Measurements from ENCODE around the gene NT5DC3. TPM values are rescaled to one million over a fixed set of nuclear protein-coding genes. Genes with fewer than 3 reads are reported as not detected.
A peak's percentile ranks its signal among the peaks of the same experiment; 100 is the strongest.

Gene NT5DC3
- total and polyA plus RNA-seq, 9 of the 15 experiments (the other 6 are each of a cell fraction or from before 2014, with no cell fraction given) = 6.3 to 33.5 (median 24.5) TPM

DNA sequence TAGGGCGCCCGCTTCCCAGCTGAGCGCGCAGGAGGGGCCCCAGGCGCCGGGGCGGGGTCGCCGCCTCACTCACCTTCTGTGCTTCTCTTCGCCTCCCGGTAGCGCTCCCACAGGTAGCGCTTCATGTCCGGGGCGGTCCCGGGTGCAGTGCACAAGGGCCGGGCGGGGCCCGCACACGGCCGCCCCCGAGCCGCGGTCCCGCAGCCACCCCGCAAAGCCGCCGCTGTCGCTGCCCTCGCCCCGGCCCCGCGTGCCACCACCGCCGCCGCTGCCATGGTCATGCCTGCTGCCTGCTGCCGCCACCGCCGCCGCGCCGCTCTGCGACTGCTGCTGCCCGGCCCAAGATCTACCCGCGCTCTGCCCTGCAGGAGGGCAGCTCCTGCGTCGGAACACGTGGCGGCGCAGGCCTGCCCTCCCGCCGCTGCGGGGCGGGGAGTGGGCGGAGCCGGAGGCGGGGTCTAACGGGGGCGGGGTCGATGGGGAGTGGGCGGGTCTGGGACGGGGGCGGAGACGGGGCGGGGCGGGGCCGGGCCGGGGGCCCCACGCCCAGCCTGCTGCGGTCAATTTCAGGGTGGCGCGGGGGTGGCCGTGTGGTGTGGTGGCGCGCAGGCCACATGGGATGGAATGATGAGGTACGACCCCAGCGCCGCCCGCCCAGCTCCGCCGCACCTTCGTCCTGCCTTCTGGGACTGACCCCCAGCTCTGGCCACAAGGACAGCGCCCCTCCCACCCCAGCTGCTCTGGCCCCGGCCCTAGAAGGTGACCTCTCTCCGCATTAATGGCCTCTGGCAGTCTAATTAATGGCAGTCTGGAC, at the start of gene NT5DC3 (continued):
- TF ChIP-seq, protein P1, sequence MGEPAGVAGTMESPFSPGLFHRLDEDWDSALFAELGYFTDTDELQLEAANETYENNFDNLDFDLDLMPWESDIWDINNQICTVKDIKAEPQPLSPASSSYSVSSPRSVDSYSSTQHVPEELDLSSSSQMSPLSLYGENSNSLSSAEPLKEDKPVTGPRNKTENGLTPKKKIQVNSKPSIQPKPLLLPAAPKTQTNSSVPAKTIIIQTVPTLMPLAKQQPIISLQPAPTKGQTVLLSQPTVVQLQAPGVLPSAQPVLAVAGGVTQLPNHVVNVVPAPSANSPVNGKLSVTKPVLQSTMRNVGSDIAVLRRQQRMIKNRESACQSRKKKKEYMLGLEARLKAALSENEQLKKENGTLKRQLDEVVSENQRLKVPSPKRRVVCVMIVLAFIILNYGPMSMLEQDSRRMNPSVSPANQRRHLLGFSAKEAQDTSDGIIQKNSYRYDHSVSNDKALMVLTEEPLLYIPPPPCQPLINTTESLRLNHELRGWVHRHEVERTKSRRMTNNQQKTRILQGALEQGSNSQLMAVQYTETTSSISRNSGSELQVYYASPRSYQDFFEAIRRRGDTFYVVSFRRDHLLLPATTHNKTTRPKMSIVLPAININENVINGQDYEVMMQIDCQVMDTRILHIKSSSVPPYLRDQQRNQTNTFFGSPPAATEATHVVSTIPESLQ (CRISPR knock-in tag; IDR thresholded peaks at IDR 0.05) = no peak
- no peak for TF ChIP-seq ZNF830 (CRISPR knock-in tag; IDR thresholded peaks at IDR 0.05)
- TF ChIP-seq SIRT6 (IDR thresholded peaks at IDR 0.05; ENCODE audit: low read depth, low read length) = no peak
- TF ChIP-seq PPARD (CRISPR knock-in tag; IDR thresholded peaks at IDR 0.05) = no peak
- TF ChIP-seq, protein P2, sequence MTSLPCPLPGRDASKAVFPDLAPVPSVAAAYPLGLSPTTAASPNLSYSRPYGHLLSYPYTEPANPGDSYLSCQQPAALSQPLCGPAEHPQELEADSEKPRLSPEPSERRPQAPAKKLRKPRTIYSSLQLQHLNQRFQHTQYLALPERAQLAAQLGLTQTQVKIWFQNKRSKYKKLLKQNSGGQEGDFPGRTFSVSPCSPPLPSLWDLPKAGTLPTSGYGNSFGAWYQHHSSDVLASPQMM (CRISPR knock-in tag; IDR thresholded peaks at IDR 0.05) = no peak
- TF ChIP-seq, protein P3, sequence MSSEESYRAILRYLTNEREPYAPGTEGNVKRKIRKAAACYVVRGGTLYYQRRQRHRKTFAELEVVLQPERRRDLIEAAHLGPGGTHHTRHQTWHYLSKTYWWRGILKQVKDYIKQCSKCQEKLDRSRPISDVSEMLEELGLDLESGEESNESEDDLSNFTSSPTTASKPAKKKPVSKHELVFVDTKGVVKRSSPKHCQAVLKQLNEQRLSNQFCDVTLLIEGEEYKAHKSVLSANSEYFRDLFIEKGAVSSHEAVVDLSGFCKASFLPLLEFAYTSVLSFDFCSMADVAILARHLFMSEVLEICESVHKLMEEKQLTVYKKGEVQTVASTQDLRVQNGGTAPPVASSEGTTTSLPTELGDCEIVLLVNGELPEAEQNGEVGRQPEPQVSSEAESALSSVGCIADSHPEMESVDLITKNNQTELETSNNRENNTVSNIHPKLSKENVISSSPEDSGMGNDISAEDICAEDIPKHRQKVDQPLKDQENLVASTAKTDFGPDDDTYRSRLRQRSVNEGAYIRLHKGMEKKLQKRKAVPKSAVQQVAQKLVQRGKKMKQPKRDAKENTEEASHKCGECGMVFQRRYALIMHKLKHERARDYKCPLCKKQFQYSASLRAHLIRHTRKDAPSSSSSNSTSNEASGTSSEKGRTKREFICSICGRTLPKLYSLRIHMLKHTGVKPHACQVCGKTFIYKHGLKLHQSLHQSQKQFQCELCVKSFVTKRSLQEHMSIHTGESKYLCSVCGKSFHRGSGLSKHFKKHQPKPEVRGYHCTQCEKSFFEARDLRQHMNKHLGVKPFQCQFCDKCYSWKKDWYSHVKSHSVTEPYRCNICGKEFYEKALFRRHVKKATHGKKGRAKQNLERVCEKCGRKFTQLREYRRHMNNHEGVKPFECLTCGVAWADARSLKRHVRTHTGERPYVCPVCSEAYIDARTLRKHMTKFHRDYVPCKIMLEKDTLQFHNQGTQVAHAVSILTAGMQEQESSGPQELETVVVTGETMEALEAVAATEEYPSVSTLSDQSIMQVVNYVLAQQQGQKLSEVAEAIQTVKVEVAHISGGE (CRISPR knock-in tag; IDR thresholded peaks at IDR 0.05) = no peak; a peak in 1 of 6 replicates
- TF ChIP-seq, protein P4, sequence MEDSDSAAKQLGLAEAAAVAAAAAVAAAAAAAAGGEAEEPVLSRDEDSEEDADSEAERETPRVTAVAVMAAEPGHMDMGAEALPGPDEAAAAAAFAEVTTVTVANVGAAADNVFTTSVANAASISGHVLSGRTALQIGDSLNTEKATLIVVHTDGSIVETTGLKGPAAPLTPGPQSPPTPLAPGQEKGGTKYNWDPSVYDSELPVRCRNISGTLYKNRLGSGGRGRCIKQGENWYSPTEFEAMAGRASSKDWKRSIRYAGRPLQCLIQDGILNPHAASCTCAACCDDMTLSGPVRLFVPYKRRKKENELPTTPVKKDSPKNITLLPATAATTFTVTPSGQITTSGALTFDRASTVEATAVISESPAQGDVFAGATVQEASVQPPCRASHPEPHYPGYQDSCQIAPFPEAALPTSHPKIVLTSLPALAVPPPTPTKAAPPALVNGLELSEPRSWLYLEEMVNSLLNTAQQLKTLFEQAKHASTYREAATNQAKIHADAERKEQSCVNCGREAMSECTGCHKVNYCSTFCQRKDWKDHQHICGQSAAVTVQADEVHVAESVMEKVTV (CRISPR knock-in tag; IDR thresholded peaks at IDR 0.05) = no peak
- no peak for TF ChIP-seq ZKSCAN8 (CRISPR knock-in tag; IDR thresholded peaks at IDR 0.05)
- no peak for TF ChIP-seq EGR1 (conservative IDR thresholded peaks at IDR 0.05)
- TF ChIP-seq SMARCA5 (IDR thresholded peaks at IDR 0.05) = no peak
- TF ChIP-seq, protein P5, sequence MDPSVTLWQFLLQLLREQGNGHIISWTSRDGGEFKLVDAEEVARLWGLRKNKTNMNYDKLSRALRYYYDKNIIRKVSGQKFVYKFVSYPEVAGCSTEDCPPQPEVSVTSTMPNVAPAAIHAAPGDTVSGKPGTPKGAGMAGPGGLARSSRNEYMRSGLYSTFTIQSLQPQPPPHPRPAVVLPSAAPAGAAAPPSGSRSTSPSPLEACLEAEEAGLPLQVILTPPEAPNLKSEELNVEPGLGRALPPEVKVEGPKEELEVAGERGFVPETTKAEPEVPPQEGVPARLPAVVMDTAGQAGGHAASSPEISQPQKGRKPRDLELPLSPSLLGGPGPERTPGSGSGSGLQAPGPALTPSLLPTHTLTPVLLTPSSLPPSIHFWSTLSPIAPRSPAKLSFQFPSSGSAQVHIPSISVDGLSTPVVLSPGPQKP (CRISPR knock-in tag; IDR thresholded peaks at IDR 0.05) = no peak
- TF ChIP-seq, protein P6, sequence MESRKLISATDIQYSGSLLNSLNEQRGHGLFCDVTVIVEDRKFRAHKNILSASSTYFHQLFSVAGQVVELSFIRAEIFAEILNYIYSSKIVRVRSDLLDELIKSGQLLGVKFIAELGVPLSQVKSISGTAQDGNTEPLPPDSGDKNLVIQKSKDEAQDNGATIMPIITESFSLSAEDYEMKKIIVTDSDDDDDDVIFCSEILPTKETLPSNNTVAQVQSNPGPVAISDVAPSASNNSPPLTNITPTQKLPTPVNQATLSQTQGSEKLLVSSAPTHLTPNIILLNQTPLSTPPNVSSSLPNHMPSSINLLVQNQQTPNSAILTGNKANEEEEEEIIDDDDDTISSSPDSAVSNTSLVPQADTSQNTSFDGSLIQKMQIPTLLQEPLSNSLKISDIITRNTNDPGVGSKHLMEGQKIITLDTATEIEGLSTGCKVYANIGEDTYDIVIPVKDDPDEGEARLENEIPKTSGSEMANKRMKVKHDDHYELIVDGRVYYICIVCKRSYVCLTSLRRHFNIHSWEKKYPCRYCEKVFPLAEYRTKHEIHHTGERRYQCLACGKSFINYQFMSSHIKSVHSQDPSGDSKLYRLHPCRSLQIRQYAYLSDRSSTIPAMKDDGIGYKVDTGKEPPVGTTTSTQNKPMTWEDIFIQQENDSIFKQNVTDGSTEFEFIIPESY (CRISPR knock-in tag; IDR thresholded peaks at IDR 0.05) = 0 out of 2 replicates have a peak, but pooled peaks have one; percentile 9
